GM12873 (cell line): ENCODE measurements around the gene JPT1.

ENCODE experiments used
- TF ChIP-seq, protein P1 (sequence below): IDR thresholded peaks from 2 replicates; pipeline ENCODE4 v1.5.1; 2012; ENCODE audit warnings: low read depth, mild to moderate bottlenecking, moderate library complexity, low read length, control low read depth; ENCODE audit not compliant: insufficient read depth; ENCODE audit errors: missing control alignments

JPT1 gene

DNA sequence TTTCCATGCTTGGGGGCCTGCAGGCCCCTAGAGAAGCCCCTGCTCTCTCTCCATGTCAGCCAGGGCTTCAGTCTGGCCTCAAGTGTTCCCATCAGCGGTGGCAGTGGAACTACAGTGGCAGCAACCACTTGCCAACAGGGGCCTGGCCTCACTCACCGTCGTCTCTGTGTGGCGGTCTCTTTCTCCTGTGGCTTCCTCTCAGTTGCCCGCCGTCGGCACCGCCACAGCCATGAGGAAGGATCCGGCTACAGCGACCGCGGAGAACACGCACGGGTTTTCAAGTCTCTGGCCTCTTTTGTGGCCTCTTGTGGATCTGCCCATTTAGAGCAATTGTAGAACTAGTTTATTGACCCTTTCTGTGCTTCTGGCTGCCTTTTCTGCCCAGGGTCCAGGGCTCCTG lies 36.0 kb downstream of the JPT1 start:
- TF ChIP-seq, protein P1, sequence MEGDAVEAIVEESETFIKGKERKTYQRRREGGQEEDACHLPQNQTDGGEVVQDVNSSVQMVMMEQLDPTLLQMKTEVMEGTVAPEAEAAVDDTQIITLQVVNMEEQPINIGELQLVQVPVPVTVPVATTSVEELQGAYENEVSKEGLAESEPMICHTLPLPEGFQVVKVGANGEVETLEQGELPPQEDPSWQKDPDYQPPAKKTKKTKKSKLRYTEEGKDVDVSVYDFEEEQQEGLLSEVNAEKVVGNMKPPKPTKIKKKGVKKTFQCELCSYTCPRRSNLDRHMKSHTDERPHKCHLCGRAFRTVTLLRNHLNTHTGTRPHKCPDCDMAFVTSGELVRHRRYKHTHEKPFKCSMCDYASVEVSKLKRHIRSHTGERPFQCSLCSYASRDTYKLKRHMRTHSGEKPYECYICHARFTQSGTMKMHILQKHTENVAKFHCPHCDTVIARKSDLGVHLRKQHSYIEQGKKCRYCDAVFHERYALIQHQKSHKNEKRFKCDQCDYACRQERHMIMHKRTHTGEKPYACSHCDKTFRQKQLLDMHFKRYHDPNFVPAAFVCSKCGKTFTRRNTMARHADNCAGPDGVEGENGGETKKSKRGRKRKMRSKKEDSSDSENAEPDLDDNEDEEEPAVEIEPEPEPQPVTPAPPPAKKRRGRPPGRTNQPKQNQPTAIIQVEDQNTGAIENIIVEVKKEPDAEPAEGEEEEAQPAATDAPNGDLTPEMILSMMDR: no peak

DNA sequence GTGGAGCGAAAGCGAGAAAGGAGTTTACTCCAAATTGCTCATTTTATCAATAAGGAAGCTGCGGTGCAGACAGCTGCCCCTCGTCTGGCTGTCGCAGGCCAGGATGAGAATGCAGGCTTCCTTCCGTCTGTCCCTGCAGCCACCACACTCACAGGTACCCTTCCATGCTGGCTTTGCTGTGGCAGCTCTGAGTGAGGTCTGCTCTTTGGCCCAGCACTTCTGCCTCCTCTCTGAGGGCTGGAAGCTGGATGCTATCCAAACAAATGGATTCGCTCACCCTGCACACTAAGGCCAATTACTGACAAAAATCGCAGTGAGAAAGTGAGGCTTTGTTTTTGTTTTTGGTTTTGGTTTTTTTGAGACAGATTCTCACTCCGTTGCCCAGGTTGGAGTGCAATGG lies 37.6 kb downstream of the JPT1 start:
- TF ChIP-seq, protein P1: no peak

DNA sequence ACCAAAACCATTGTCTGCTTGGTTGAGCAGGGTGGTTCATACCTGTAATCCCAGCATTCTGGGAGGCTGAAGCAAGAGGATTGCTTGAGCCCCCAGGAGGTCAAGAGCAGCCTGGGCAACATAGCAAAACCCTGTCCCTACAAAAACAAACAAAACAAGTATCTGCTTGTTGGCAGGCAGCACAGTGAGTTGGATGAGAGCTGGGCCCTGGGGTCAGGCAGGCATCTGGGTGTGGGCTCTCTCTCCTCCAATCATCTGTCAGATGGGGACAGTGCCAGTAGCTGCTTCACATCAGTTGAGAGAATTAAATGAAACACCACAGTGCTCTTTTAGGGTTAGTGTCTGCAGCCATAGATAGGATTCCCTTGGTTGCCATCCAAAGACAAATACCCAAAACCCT lies 38.8 kb downstream of the JPT1 start:
- TF ChIP-seq, protein P1: no peak

DNA sequence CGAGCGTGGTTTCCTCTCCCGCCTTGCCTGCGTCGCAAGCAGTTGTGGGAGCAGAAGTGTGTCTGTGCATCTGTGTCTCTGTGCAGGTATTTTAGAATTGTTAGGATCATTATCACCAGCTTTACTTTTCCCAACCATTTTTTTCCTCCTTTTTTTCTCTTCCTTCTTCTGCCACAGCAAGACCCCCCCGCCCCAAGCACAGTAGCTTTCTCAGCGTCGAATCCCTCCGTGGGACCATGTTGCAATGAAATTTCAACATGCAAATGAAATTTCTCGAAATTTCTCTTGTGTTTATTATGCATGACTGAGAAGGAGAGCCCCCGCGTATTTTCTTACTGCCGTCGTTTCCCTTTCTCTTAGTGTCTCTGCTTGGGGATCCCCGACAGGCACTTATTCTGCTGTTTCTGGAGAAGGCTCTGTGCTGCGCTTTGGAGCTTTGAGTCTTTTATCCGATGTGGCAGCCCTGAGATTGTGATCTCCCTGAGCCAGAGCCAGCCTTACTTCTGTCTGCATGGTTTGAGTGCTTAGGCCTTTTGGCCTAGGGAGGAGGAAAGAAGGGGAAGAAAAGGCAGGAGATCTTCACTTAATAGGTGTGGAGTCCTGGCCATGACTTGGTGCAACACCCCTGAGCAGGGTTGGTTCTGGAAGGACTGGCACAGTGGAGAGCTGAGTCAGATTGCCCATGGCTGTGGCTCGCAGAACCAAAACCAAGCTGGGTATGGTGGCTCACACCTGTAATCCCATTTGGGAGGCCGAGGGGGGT lies 39.6 kb downstream of the JPT1 start:
- TF ChIP-seq, protein P1: no peak

GRCh38 chr17:75113798-75114551 lies 40.3 kb downstream of the JPT1 start:
- TF ChIP-seq, protein P1: peak; percentile 90

DNA sequence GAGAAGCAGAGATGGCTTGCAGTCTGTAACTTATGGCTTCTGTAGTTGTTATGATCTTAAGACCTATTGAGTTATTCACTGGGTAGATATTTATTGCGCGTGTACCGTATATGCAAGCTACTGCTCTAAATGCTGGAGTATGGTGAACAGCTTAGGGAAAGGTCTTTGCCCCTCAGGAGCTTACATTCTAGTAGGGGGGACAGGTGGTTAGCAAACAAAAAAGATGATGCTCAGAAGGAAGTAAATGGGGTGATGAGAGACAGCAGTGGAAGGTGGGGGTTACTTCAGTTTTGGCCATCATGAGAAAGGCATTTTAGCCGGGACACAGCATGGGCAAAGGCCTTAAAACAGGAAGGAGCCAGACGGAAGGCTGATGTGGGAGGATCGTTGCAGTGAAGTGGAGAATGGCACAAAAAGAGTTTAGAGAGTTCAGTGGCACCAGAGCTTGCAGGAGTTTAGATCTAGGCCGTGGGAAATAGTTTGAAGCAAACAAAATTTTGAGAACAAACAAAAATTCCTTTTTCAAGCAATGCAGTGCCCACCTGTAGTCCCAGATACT lies 42.5 kb downstream of the JPT1 start:
- TF ChIP-seq, protein P1: no peak

DNA sequence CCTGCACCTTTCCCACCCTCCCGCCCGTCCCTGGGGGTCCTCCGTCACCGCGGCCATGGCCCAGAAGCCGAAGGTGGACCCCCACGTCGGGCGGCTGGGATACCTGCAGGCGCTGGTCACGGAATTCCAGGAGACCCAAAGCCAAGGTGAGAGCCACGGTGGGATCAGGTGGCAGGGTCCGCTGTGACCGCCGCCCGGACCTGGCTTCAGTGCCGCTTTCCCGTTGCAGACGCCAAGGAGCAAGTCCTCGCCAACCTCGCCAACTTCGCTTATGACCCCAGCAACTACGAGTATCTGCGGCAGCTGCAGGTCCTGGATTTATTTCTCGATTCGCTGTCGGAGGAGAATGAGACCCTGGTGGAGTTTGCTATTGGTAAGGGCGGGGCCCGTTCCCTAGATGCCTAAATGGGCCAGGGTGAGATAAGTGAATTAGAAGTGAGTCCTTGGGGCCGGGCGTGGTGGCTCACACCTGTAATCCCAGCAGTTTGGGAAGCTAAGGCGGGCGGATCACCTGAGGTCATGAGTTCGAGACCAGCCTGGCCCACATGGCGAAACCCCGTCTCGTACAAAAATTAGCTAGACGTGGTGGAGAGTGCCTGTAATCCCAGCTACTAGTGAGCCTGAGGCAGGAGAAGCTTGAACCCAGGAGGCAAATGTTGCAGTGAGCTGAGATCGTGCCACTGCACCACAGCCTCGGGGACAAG lies 43.9 kb downstream of the JPT1 start:
- TF ChIP-seq, protein P1: no peak
